HG03439 (cell line): ENCODE results near the gene SIMC1.

ENCODE experiments used
- ATAC-seq: cut with Tn5 transposase; IDR thresholded peaks from one replicate; pipeline ENCODE4 v1.9.1; 2021; ENCODE audit warnings: mild to moderate bottlenecking, moderate library complexity; ENCODE audit not compliant: unreplicated experiment

The SIMC1 gene

DNA sequence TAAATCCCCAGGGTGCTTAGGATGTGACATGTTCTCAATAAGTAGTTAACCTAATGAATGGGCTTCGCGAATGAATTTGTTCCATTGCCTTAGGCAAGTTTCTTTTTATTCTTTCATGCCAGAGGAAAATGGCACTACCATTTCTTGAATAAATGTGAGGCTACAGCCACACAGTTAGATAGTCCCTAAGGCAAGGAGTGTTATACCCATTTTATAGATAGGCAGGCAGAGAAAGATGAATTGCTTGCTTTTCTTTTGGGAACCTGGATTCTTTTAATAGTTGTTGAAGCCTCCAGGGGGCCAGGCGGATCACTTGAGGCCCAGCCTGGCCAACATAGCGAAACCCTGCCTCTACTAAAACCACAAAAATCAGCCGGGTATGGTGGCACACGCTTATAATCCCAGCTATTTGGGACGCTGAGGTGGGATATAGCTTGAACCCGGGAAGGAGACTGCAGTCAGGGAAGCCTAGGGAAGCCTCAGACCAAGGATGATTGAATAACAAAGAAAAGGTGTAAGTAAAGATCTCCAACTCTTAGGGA, 149.2 kb downstream of the SIMC1 start:
- no peak for ATAC-seq

DNA sequence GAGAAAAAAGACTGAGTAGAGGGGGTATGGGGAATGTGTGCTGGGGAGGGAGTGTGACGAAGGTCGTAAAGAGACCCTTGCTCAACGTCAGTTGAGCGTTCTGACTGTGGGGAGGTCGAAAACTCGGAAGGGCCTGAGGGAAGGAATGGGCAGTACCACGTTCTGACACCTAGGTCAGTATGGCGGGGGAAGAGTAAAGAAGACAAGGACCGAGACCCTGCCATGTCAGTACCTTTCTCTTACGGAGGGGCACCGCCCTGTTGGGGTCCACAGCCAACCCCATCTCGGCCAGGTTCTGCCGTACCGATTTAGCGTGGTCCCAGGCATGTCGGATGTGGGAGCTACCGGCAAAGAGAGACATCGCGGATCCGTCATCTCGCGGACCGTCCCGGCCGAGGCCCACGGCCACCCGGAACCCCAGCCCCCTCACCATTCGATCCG, 149.8 kb downstream of the SIMC1 start:
- no peak for ATAC-seq

DNA sequence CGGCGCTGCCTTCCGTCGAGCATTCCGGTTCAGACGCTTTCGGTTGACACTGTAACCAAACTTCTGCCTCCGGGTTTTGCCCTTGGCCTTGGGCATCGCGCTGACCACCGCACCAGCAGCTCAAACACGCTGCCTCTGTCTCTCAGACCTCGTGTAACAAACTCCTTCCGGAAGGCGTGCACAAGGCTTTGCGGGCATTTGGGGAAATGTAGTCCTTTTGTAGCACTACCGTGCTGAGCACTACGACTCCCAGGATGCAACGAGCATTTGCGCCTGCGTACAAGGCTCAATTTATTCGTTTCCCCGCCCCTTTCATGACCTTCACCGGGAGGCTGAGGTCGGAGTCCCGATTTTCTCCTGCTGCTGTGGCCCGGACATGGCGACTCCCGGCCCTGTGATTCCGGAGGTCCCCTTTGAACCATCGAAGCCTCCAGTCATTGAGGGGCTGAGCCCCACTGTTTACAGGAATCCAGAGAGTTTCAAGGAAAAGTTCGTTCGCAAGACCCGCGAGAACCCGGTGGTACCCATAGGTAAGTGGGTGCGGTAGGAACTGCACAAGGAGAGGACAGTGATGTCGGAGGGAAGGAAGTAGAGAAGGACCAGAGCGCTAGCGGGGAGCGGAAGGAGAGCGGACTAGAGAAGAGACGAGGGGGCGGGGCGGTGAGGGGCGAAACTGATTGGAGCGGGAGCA, 150.4 kb downstream of the SIMC1 start, which contains the start of the genes HIGD2A and NOP16:
TSS of gene HIGD2A (plus strand) at position 308 of the 691 bp plus-strand sequence. CDS start at position 377, 69 bp downstream.
TSS of gene NOP16 (minus strand) at position 155 of the 691 bp plus-strand sequence. CDS start at position 96, 59 bp downstream.
- peak; percentile 86 for ATAC-seq

DNA sequence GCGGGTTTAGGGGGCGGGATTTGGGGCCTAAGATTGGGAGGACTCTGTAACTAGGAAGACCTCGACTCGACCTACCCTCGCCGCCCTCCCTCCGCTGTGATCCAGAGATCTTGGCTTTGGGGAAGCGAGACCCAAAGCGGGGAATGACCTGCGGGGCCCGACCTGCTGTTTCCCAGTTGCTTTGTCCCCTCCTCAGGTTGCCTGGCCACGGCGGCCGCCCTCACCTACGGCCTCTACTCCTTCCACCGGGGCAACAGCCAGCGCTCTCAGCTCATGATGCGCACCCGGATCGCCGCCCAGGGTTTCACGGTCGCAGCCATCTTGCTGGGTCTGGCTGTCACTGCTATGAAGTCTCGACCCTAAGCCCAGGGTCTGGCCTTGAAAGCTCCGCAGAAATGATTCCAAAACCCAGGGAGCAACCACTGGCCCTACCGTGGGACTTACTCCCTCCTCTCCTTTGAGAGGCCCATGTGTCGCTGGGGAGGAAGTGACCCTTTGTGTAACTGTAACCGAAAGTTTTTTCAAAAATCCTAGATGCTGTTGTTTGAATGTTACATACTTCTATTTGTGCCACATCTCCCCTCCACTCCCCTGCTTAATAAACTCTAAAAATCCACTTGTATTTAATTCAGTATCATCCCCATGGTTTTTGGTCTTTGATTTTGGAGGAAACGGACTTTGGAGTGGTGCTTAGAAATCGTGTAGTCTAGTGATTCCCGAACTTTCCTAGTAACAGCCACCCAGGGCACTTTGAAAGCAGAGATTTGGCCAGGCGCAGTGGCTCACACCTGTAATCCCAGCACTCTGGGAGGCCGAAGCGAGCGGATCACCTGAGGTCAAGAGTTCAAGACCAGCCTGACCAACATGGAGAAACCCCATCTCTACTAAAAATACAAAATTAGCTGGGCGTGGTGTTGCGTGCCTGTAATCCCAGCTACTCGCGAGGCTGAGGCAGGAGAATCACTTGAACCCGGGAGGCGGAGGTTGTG, 151.2 kb downstream of the SIMC1 start:
- peak; percentile 28 for ATAC-seq

DNA sequence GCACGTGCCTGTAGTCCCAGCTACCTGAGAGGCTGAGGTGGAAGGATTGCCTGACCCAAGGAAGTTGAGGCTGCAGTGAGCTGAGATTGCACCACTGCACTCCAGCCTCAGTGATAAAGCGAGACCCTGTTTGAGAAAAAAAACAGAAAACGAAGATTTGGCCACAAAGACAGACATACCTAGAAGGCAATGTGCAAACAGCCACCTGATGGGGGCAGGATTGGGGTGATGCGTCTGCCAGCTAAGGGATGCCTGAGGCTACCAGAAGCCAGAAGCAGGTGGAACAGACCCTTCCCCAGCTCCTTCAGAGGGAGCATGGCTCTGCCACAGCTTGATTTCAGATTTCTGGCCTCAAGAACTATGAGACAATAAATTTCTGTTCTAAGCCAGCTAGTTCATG, 153.3 kb downstream of the SIMC1 start:
- no peak for ATAC-seq

DNA sequence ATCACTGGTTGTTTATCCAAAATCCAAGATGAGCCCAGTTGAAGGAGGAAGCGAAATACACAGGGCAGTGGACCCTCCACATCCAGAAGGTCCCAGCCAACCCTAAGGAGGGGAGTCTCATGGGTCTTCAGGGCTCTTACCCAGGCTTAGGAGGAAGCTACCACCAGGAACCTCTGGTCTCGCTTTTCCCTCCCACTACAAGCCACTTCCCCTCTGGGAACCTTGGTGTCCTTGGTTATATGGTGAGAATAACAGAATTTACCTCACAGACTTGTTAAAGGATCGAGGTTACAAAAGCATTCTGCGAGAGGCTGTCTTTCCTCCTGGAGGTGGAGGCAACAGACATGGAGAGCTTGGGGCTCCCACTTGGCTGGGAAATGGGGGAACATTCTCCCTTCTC, 153.8 kb downstream of the SIMC1 start:
- no peak for ATAC-seq

DNA sequence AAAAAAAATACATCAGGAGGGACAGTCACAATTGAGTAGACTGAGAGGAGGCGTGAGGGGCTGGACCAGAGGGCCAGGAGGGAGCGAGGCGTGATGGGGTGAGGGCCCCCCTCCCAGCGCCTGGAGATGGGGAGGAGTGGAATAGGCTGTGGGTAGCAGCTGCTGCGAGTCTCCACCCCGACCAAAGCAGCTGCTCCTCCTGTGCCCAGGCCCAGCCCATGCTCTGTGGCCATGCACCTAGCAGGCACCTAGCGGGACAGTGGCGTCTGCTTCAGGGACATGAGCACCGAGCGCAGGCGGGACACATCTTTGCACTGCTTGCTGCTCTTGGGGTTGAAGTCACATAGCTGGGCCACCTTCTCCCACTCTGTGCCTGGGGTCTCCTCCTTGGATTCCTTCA, 154.3 kb downstream of the SIMC1 start:
- ATAC-seq, result no peak

DNA sequence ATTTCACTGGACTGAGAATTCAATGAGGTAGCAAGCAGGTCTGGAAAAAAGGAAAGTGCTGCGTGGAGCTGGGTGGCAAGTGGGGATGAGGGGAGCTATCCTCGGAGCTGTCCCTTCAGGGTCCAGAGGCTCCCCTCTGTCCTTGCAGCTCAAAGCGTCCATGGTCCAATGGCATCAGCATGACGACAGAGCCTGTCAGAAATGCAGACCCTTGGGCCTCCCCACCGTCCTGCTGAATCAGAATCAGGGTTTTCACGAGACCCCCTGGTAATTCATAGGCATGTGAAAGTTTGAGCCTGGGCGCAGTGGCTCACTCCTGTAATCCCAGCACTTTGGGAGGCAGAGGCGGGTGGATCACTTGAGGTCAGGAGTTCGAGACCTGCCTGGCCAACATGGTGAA, 155.9 kb downstream of the SIMC1 start:
- ATAC-seq, result no peak

DNA sequence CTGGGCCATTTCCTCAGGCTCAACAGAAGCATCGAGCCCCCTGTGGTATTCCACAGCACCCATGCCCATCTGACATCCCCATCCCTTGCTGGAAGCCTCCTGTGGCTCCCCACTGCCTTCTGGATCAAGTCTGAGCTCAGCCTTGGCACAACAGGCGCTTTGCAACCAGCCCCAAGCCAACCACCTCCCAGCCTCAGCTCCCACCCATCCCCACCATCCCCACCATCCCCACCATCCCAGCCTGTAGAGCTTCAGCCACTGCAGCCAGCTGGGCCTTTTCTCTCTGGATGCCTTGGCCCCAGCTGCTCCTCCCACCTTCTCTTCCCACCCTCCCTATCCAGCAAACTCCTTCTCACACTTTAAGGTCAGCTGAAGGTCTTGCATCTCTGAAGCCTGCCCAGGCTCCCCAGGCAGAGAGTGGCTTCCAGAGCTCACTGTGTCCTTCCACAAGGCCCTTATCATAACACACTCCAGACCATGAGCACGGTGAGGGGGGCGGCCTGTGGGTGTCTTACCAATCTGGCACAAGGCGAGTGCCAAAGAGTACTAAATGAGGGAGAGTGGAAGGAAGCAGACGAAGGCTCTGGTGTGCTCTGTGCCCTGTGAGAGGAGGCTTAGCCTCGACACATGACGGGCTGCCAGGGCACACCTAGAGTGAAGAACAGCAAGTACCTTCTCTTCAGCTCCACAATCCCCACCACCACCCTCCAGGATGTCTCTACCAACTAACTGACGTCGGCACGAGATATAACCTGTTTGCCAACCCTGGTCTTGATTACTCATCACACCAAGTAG, 156.9 kb downstream of the SIMC1 start:
- ATAC-seq, result no peak
